ENCODE measurements around the gene NFE2L2. TPM values are rescaled to one million over a fixed set of nuclear protein-coding genes. Genes with fewer than 3 reads are reported as not detected.

Gene NFE2L2
- total RNA-seq, 1 donor from 2014 or later: 83.3 TPM

GRCh38 chr2:177262958-177263450 lies 1.5 kb downstream of the NFE2L2 start:
- no peaks in the 10 kb centered on the region for H3K27me3 Mint-ChIP-seq (ENCODE audit: low read depth, unreplicated experiment)
- peaks cover 3% of the 10 kb centered on the region for H3K36me3 Mint-ChIP-seq (ENCODE audit: low read depth, unreplicated experiment)
- peak overlapping the region; percentile 99 for H3K27ac Mint-ChIP-seq (ENCODE audit: unreplicated experiment)
- DNase-seq (ENCODE audit: low read depth) (no peak), FAIRE-seq (no peak)
- H3K9me3 ChIP-seq (ENCODE audit: insufficient read depth, low read depth, low read length): no peaks in the 10 kb centered on the region
- no peak overlapping the region for H2AFZ ChIP-seq (ENCODE audit: low read depth, low read length)
- peaks cover 30% of the 10 kb centered on the region for H3K4me1 Mint-ChIP-seq (ENCODE audit: low read depth, unreplicated experiment)
- peak overlapping the region; percentile 85 for H3K4me2 ChIP-seq (ENCODE audit: low read length)
- peaks cover 41% of the 10 kb centered on the region for H4K20me1 ChIP-seq (ENCODE audit: insufficient read depth, low read length)
- no peaks in the 10 kb centered on the region for H3K27me3 ChIP-seq (ENCODE audit: insufficient read depth, low read length)
- TF ChIP-seq EZH2 (IDR thresholded peaks at IDR 0.05; ENCODE audit: insufficient read depth, low read length): no peak
- TF ChIP-seq CTCF (IDR thresholded peaks at IDR 0.05; ENCODE audit: insufficient read depth, low read depth, low read length): no peak
- H3K4me1 ChIP-seq (ENCODE audit: insufficient read depth, low read length): peaks cover 22% of the 10 kb centered on the region
- peaks cover 3% of the 10 kb centered on the region for H3K36me3 ChIP-seq (ENCODE audit: insufficient read depth, low read length)
- H3K79me2 ChIP-seq (ENCODE audit: insufficient read depth, low read length): peaks cover 63% of the 10 kb centered on the region
- H3K9me3 Mint-ChIP-seq (ENCODE audit: unreplicated experiment): no peaks in the 10 kb centered on the region
- H3K4me3 Mint-ChIP-seq (ENCODE audit: unreplicated experiment): peak overlapping the region; percentile 98
- H3K27ac ChIP-seq (ENCODE audit: low read depth, low read length): peak overlapping the region; percentile 97
- H3K9ac ChIP-seq (ENCODE audit: low read length): peak overlapping the region; percentile 92
- peak overlapping the region; percentile 83 for H3K4me3 ChIP-seq (ENCODE audit: insufficient read depth, low read depth, low read length)

- peak overlapping the region; percentile 99 for H3K27ac Mint-ChIP-seq (ENCODE audit: unreplicated experiment)
- peaks cover 33% of the 10 kb centered on the region for H3K4me1 Mint-ChIP-seq (ENCODE audit: low read depth, unreplicated experiment)
- H3K36me3 ChIP-seq (ENCODE audit: insufficient read depth, low read length): peaks cover 3% of the 10 kb centered on the region
- peaks cover 22% of the 10 kb centered on the region for H3K4me1 ChIP-seq (ENCODE audit: insufficient read depth, low read length)
- H3K27me3 Mint-ChIP-seq (ENCODE audit: low read depth, unreplicated experiment): no peaks in the 10 kb centered on the region
- H2AFZ ChIP-seq (ENCODE audit: low read depth, low read length): no peak overlapping the region
- TF ChIP-seq EZH2 (IDR thresholded peaks at IDR 0.05; ENCODE audit: insufficient read depth, low read length) (no peak), CTCF (IDR thresholded peaks at IDR 0.05; ENCODE audit: insufficient read depth, low read depth, low read length) (no peak)
- H4K20me1 ChIP-seq (ENCODE audit: insufficient read depth, low read length): peaks cover 51% of the 10 kb centered on the region
- peak overlapping the region; percentile 85 for H3K4me2 ChIP-seq (ENCODE audit: low read length)
- no peaks in the 10 kb centered on the region for H3K27me3 ChIP-seq (ENCODE audit: insufficient read depth, low read length)
- peaks cover 7% of the 10 kb centered on the region for H3K36me3 Mint-ChIP-seq (ENCODE audit: low read depth, unreplicated experiment)
- H3K4me3 ChIP-seq (ENCODE audit: insufficient read depth, low read depth, low read length): peak overlapping the region; percentile 83
- H3K4me3 Mint-ChIP-seq (ENCODE audit: unreplicated experiment): peak overlapping the region; percentile 98
- H3K9me3 Mint-ChIP-seq (ENCODE audit: unreplicated experiment): no peaks in the 10 kb centered on the region
- no peaks in the 10 kb centered on the region for H3K9me3 ChIP-seq (ENCODE audit: insufficient read depth, low read depth, low read length)
- no peak for DNase-seq (ENCODE audit: low read depth)
- peak overlapping the region; percentile 92 for H3K9ac ChIP-seq (ENCODE audit: low read length)
- peak overlapping the region; percentile 97 for H3K27ac ChIP-seq (ENCODE audit: low read depth, low read length)
- FAIRE-seq: no peak
- H3K79me2 ChIP-seq (ENCODE audit: insufficient read depth, low read length): peaks cover 72% of the 10 kb centered on the region
Measured at GRCh38 chr2:177262092-177262491, 2.4 kb downstream of the NFE2L2 start.

Measured in astrocyte (in vitro differentiated cells and primary cell).